Sigmoid colon (tissue), 7 donors: ENCODE results near the gene NPR1. TPM values are rescaled to one million over a fixed set of nuclear protein-coding genes. Genes with fewer than 3 reads are reported as not detected.

Experiments
- DNase-seq: peaks from one replicate; pipeline ENCODE4 v3.0.0-alpha.2; 2019
- H3K27ac ChIP-seq, 4 donors: fragments of 200-600 bp; sonication (generic); one replicate each; pipeline ENCODE4 v1.5.1; 2016 to 2019; ENCODE audit warnings: mild to moderate bottlenecking in 1 of 4
- H3K27me3 ChIP-seq, 3 donors: fragments of 200-600 bp; sonication (generic); one replicate each; pipeline ENCODE4 v1.5.1; 2019; ENCODE audit warnings: mild to moderate bottlenecking in 1 of 3
- H3K36me3 ChIP-seq, 4 donors: fragments of 200-600 bp; sonication (generic); one replicate each; pipeline ENCODE4 v1.5.1; 2016 to 2019
- H3K4me1 ChIP-seq, 4 donors: fragments of 200-600 bp; sonication (generic); one replicate each; pipeline ENCODE4 v1.5.1; 2017 to 2019
- H3K4me3 ChIP-seq, 4 donors: fragments of 200-600 bp; sonication (generic); one replicate each; pipeline ENCODE4 v1.5.1; 2017 to 2019; ENCODE audit warnings: mild to moderate bottlenecking in 2 of 4, moderate library complexity in 1 of 4
- H3K9me3 ChIP-seq, 4 donors: fragments of 200-600 bp in 3 of 4; sonication (generic) in 3 of 4; one replicate each; pipeline versions ENCODE4 v1.5.1 to v1.6.1; 2013 to 2019
- EP300 ChIP-seq, 4 donors: sonication (generic); formaldehyde crosslinking; IDR thresholded peaks; one replicate each; pipeline ENCODE4 v1.6.1; 2017; ENCODE audit warnings: antibody characterized with exemption in 4 of 4
- POLR2A ChIP-seq, 2 donors: fragments of 450-650 bp; IDR thresholded peaks; one replicate each; pipeline ENCODE4 v1.6.1; 2016; ENCODE audit warnings: antibody characterized with exemption in 2 of 2, mild to moderate bottlenecking in 2 of 2, moderate library complexity in 2 of 2
- POLR2AphosphoS5 ChIP-seq, 4 donors: sonication (generic); formaldehyde crosslinking; IDR thresholded peaks; one replicate each; pipeline ENCODE4 v1.6.1; 2017; ENCODE audit warnings: antibody characterized with exemption in 4 of 4
- WGBS, 2 donors: extraction: QIAGEN DNeasy Blood & Tissue Kit; methylation state at CpG; one replicate each; pipeline ENCODE4 v1.1.7; 2013; 5-methylcytosine and 5-hydroxymethylcytosine counted together
- intact Hi-C: fragments of 100-400 bp; cut with DNase I; formaldehyde crosslinking; loops from one replicate; pipeline ENCODE4 v1.15.1; 2023
- polyA plus RNA-seq, 3 donors: library from polyadenylated mRNA; stranded (reverse); fragments of 200-250 nt; gene quantifications; one replicate each; pipeline ENCODE4 v1.2.3, GENCODE V29; 2013
- total RNA-seq, 4 donors: library from RNA; depleted of rRNA; stranded (reverse); fragments of >200 nt; gene quantifications; one replicate each; pipeline ENCODE4 v1.1.0, GENCODE V29; 2016
- TF ChIP-seq, protein P1 (sequence below), 4 experiments: fragments of 450-650 bp in 3 of 4; fragments of 200-600 bp in 1 of 4; IDR thresholded peaks; one replicate each; pipeline ENCODE4 v1.5.1; 2016 to 2019; ENCODE audit warnings: antibody characterized with exemption in 4 of 4, mild to moderate bottlenecking in 3 of 4, moderate library complexity in 2 of 4
- donor health status: healthy with polysubstance abuse.
- donor health status: Bipolar disorder and iron deficiency.
- donor health status: healthy.

The NPR1 gene
- total and polyA plus RNA-seq, 7 donors = 0.23 to 36.2 (median 11.1) TPM

DNA sequence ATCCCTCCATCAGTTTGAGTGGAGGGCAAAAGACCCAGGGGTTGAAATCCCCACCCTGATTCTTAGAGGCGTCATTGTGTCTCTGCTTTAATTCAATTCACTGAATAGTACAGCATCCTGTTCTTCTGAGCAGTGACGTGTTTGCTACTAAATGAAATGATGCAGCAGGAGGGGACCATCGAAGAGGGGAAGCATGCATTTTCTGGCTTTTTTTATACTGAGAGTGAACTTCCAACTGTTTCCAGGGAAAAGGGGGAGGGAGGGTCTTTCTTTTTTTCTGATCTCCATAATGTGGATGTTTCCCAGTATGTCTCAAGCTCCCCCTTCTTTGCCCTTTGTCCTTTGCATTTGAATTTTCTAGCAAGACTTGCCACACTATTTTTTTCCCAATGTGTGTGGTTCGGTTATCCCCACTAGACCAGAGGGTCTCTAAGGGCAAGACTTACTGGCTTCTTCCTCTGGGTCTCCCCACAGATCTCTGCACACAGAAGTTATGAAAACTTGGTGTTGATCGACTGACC lies 52.0 kb downstream of the NPR1 start:
- peak overlapping the region in 3 of 4 donors; percentile 94 to 99 (median 98) for H3K27ac ChIP-seq
- no peaks in the 10 kb centered on the region for H3K27me3 ChIP-seq
- peaks cover 0 to 4% (median 0%) of the 10 kb centered on the region in 4 donors for H3K36me3 ChIP-seq
- TF ChIP-seq EP300 (IDR thresholded peaks at IDR 0.05) (no peak), POLR2A (IDR thresholded peaks at IDR 0.05) (no peak), POLR2AphosphoS5 (IDR thresholded peaks at IDR 0.05) (no peak)
- TF ChIP-seq, protein P1, sequence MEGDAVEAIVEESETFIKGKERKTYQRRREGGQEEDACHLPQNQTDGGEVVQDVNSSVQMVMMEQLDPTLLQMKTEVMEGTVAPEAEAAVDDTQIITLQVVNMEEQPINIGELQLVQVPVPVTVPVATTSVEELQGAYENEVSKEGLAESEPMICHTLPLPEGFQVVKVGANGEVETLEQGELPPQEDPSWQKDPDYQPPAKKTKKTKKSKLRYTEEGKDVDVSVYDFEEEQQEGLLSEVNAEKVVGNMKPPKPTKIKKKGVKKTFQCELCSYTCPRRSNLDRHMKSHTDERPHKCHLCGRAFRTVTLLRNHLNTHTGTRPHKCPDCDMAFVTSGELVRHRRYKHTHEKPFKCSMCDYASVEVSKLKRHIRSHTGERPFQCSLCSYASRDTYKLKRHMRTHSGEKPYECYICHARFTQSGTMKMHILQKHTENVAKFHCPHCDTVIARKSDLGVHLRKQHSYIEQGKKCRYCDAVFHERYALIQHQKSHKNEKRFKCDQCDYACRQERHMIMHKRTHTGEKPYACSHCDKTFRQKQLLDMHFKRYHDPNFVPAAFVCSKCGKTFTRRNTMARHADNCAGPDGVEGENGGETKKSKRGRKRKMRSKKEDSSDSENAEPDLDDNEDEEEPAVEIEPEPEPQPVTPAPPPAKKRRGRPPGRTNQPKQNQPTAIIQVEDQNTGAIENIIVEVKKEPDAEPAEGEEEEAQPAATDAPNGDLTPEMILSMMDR (IDR thresholded peaks at IDR 0.05) = no peak
- intact Hi-C loops = no loop called here
- WGBS, 2 donors = 73 to 77% methylated on average over 5 of the region's 5 CpGs
- DNase-seq = no peak
- H3K9me3 ChIP-seq = no peaks in the 10 kb centered on the region
- H3K4me3 ChIP-seq = no peak overlapping the region
- peaks cover 0 to 43% (median 33%) of the 10 kb centered on the region in 4 donors for H3K4me1 ChIP-seq

DNA sequence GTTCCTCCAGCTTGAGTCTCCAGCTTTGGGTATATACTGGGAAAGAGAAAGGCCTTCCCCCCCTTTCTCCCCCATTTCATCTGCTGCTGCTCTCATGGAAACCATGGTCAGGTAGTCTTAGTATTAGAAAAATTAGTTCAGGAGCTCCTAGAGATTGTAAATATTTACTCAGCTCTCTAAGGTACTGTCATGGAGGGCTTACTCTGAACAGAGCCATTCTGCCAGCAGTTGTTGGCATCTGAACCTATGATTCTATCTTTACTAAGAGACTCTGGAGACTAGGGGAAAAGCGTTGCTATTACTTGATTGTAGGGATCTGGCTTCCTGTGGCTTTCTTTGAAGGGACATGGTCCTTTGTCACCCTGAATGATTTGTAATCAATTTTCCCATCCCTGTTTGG lies 55.5 kb downstream of the NPR1 start:
- Histone ChIP-seq H3K4me3 (no peak overlapping the region), H3K4me1 (peaks cover 0 to 36% (median 26%) of the 10 kb centered on the region in 4 donors), H3K27me3 (no peaks in the 10 kb centered on the region), H3K9me3 (no peaks in the 10 kb centered on the region), H3K27ac (peak overlapping the region in 3 of 4 donors; percentile 33 to 53 (median 53)), H3K36me3 (peaks cover 0 to 6% (median 0%) of the 10 kb centered on the region in 4 donors)
- no peak for TF ChIP-seq POLR2A (IDR thresholded peaks at IDR 0.05)
- no peak for TF ChIP-seq EP300 (IDR thresholded peaks at IDR 0.05)
- 83 to 85% methylated on average over 1 of the region's 1 CpG for WGBS, 2 donors
- DNase-seq = no peak
- intact Hi-C loops = no loop called here

DNA sequence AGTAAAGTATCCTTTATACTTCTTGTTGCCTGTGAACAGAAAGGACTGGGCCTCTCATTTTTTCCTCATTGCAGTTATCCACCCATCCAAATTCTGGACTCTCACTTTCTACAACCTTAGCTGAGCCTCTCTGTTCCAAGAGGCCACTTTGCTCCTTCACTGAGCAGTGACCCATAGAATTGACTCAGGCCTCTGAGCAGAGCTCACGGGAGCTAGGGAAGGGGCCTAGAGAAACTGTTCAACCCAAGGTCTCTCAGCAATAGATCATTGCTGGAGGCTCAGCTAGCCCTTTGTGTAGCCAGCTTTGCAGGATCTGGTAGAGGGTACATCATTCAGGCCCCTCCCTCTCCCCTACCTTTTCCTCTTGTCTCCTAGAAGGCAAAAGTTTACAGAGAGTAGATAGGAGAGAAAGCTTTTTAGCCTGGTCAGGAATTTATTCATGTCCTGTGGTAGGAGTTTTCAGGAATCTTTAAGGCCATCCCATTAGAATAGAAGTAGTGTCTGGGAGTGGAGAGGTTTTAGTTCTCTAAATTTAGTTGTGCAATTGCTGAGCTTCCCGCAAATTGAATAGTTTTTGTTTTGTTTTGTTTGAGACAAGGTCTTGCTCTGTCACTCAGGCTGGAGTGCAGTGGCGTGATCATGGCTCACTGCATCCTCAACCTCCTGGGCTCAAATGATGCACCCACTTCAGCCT lies 56.1 kb downstream of the NPR1 start:
- Histone ChIP-seq H3K9me3 (no peaks in the 10 kb centered on the region), H3K36me3 (peaks cover 0 to 12% (median 0%) of the 10 kb centered on the region in 4 donors), H3K27ac (peak overlapping the region in 3 of 4 donors; percentile 33 to 53 (median 53)), H3K27me3 (no peaks in the 10 kb centered on the region), H3K4me1 (peaks cover 0 to 30% (median 20%) of the 10 kb centered on the region in 4 donors), H3K4me3 (no peak overlapping the region)
- TF ChIP-seq, protein P1 (IDR thresholded peaks at IDR 0.05) = no peak
- no peak for TF ChIP-seq POLR2A (IDR thresholded peaks at IDR 0.05)
- DNase-seq = no peak
- intact Hi-C loops = no loop called here
- WGBS, 2 donors = 86 to 91% methylated on average over 3 of the region's 3 CpGs

DNA sequence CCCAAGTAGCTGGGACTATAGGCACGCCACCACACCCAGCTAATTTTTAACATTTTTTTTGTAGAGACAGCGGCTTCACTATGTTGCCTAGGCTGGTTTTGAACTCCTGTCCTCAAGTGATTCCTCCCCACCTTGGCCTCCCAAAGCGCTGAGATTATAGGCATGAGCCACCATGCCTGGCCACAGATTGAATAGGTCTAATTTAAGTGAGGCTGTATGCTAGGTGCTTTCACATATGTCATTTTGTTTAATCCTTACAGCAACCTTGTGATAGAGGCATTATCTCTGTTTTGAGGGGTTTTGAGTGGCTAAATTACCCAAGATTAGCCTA lies 56.6 kb downstream of the NPR1 start:
- DNase-seq = no peak
- intact Hi-C loops = no loop called here
- peaks cover 0 to 17% (median 0%) of the 10 kb centered on the region in 4 donors for H3K36me3 ChIP-seq
- peak overlapping the region in 1 of 4 donors; percentile 53 for H3K27ac ChIP-seq
- TF ChIP-seq EP300 (IDR thresholded peaks at IDR 0.05) (no peak), POLR2A (IDR thresholded peaks at IDR 0.05) (no peak), POLR2AphosphoS5 (IDR thresholded peaks at IDR 0.05) (no peak)
- TF ChIP-seq, protein P1 (IDR thresholded peaks at IDR 0.05) = no peak
- 93 to 96% methylated on average over 3 of the region's 3 CpGs for WGBS, 2 donors
- no peaks in the 10 kb centered on the region for H3K9me3 ChIP-seq
- no peak overlapping the region for H3K4me3 ChIP-seq
- peaks cover 0 to 25% (median 15%) of the 10 kb centered on the region in 4 donors for H3K4me1 ChIP-seq
- no peaks in the 10 kb centered on the region for H3K27me3 ChIP-seq

DNA sequence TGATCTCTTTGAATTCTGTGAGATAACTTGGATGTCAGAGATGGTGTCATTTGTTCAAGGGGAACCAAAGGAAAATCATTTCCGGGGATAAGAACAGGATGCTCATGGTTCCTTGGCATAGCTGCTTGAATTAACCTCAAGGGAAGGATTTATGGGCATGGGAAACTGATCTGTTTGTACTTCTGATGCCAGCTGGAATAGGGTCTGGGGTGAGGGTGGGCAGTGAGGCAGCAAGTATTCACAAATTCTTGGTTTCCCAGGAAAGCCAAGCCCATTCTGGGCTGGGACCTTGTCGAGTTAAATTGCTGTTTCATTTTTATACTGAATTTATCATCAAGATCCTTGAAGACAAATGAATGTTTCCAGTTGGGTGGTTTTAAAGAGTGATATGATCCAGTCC lies 63.5 kb downstream of the NPR1 start:
- 69% methylated on average over 2 of the region's 2 CpGs for WGBS, 2 donors
- peak overlapping the region in 1 of 4 donors; percentile 9 for H3K27ac ChIP-seq
- H3K4me1 ChIP-seq = peaks cover 0 to 33% (median 3%) of the 10 kb centered on the region in 4 donors
- no peaks in the 10 kb centered on the region for H3K9me3 ChIP-seq
- DNase-seq = no peak
- no peak overlapping the region for H3K4me3 ChIP-seq
- TF ChIP-seq POLR2AphosphoS5 (IDR thresholded peaks at IDR 0.05) (no peak), POLR2A (IDR thresholded peaks at IDR 0.05) (no peak), EP300 (IDR thresholded peaks at IDR 0.05) (no peak)
- TF ChIP-seq, protein P1 (IDR thresholded peaks at IDR 0.05) = no peak
- no peaks in the 10 kb centered on the region for H3K27me3 ChIP-seq
- peaks cover 9 to 81% (median 23%) of the 10 kb centered on the region in 4 donors for H3K36me3 ChIP-seq
- intact Hi-C loops = no loop called here
